HL-60 (cell line): Measurements from ENCODE around the gene RTP5.

Experiments
- DNase-seq, 2 experiments: peaks; one replicate each; pipeline ENCODE4 v3.0.0-alpha.2; 2010 to 2020; ENCODE audit warnings: low read depth in 1 of 2, low spot score in 1 of 2
- H3K27ac ChIP-seq: fragments of 250-450 bp; sonication (Bioruptor Pico); replicated peaks from 2 replicates; pipeline ENCODE4 v1.5.1; 2020; ENCODE audit warnings: mild to moderate bottlenecking, moderate library complexity
- H3K27me3 ChIP-seq: fragments of 250-450 bp; sonication (Bioruptor Pico); 2 replicates; pipeline ENCODE4 v1.5.1; 2021; ENCODE audit warnings: mild to moderate bottlenecking, moderate library complexity; ENCODE audit not compliant: insufficient read depth, poor library complexity, severe bottlenecking
- H3K4me3 ChIP-seq: replicated peaks from 2 replicates; pipeline ENCODE4 v1.5.1; 2011; ENCODE audit warnings: mild to moderate bottlenecking, control low read depth, low read length; ENCODE audit not compliant: insufficient read depth
- GABPA ChIP-seq: IDR thresholded peaks from 2 replicates; pipeline ENCODE4 v1.6.1; 2012; ENCODE audit warnings: low read depth
- POLR2AphosphoS5 ChIP-seq: IDR thresholded peaks from 2 replicates; pipeline ENCODE4 v1.6.1; 2012; ENCODE audit warnings: low read depth
- SPI1 ChIP-seq: IDR thresholded peaks from 2 replicates; pipeline ENCODE4 v1.6.1; 2012; ENCODE audit warnings: low read depth, mild to moderate bottlenecking, borderline replicate concordance
- TF ChIP-seq, protein P1 (sequence below): IDR thresholded peaks from 2 replicates; pipeline ENCODE4 v1.6.1; 2012; ENCODE audit warnings: low read depth; ENCODE audit not compliant: insufficient replicate concordance
- TF ChIP-seq, protein P2 (sequence below): IDR thresholded peaks from one replicate; pipeline ENCODE4 v1.5.1; 2011; ENCODE audit warnings: low read length, control low read depth, inconsistent platforms; ENCODE audit not compliant: insufficient read depth

RTP5 gene

GRCh38 chr2:241862093-241862492 is 7.4 kb upstream of the RTP5 start:
- Histone ChIP-seq H3K27ac (no peak overlapping the region), H3K4me3 (no peak overlapping the region), H3K27me3 (peaks cover 28% of the 10 kb centered on the region)
- TF ChIP-seq, protein P1, sequence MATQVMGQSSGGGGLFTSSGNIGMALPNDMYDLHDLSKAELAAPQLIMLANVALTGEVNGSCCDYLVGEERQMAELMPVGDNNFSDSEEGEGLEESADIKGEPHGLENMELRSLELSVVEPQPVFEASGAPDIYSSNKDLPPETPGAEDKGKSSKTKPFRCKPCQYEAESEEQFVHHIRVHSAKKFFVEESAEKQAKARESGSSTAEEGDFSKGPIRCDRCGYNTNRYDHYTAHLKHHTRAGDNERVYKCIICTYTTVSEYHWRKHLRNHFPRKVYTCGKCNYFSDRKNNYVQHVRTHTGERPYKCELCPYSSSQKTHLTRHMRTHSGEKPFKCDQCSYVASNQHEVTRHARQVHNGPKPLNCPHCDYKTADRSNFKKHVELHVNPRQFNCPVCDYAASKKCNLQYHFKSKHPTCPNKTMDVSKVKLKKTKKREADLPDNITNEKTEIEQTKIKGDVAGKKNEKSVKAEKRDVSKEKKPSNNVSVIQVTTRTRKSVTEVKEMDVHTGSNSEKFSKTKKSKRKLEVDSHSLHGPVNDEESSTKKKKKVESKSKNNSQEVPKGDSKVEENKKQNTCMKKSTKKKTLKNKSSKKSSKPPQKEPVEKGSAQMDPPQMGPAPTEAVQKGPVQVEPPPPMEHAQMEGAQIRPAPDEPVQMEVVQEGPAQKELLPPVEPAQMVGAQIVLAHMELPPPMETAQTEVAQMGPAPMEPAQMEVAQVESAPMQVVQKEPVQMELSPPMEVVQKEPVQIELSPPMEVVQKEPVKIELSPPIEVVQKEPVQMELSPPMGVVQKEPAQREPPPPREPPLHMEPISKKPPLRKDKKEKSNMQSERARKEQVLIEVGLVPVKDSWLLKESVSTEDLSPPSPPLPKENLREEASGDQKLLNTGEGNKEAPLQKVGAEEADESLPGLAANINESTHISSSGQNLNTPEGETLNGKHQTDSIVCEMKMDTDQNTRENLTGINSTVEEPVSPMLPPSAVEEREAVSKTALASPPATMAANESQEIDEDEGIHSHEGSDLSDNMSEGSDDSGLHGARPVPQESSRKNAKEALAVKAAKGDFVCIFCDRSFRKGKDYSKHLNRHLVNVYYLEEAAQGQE, result no peak
- TF ChIP-seq POLR2AphosphoS5 (no peak), GABPA (no peak), SPI1 (no peak)
- TF ChIP-seq, protein P2, sequence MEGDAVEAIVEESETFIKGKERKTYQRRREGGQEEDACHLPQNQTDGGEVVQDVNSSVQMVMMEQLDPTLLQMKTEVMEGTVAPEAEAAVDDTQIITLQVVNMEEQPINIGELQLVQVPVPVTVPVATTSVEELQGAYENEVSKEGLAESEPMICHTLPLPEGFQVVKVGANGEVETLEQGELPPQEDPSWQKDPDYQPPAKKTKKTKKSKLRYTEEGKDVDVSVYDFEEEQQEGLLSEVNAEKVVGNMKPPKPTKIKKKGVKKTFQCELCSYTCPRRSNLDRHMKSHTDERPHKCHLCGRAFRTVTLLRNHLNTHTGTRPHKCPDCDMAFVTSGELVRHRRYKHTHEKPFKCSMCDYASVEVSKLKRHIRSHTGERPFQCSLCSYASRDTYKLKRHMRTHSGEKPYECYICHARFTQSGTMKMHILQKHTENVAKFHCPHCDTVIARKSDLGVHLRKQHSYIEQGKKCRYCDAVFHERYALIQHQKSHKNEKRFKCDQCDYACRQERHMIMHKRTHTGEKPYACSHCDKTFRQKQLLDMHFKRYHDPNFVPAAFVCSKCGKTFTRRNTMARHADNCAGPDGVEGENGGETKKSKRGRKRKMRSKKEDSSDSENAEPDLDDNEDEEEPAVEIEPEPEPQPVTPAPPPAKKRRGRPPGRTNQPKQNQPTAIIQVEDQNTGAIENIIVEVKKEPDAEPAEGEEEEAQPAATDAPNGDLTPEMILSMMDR, result no peak
- no peak for DNase-seq

DNA sequence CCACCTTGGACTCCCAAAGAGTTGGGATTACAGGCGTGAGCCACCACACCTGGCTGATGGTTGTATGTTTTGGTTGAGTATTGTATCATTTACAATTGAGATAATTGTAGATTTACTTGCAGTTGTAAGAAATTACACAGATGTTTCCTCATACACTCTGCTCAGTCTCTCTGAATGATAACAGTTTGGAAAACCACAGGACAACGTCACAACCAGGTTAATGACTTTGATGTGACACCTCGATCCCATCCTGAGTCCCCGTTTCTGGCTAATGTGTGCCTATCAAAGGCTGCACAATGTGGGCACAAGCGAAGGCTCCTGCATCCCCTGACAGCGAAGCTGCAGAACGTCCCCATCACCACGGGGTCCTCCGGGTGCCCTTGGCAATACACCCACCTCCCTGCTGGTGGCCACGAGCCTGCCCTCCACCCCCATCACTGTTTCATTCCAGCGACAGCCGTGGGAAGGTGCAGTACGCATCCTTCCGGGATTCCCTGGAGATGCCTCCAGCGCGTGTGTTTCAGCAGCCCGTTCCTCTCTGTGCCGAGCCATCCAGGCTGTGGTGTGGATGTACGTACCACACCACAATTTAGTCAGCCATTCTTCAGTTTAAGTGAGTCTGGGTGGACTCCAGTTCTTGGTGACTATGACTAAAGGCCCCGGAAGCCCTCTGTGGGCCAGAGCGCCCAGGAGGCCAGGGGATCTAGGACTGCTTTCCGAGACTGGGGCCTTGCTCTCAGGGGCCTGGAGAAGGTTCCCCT is 6.6 kb upstream of the RTP5 start:
- no peak overlapping the region for H3K4me3 ChIP-seq
- no peak for TF ChIP-seq POLR2AphosphoS5
- TF ChIP-seq, protein P1, result no peak
- TF ChIP-seq SPI1, result no peak
- no peak for TF ChIP-seq GABPA
- DNase-seq, result no peak
- H3K27me3 ChIP-seq, result peaks cover 37% of the 10 kb centered on the region
- H3K27ac ChIP-seq, result no peak overlapping the region

- DNase-seq, result no peak
- TF ChIP-seq POLR2AphosphoS5 (no peak), GABPA (no peak), SPI1 (no peak)
- TF ChIP-seq, protein P2, result no peak
- TF ChIP-seq, protein P1, result no peak
- Histone ChIP-seq H3K27ac (no peak overlapping the region), H3K27me3 (peaks cover 43% of the 10 kb centered on the region), H3K4me3 (no peak overlapping the region)
These were observed 6.0 kb upstream of the RTP5 start for GRCh38 chr2:241863536-241863954.
